H9 (cell line): ENCODE measurements around the gene SLC24A4. TPM values are rescaled to one million over a fixed set of nuclear protein-coding genes. Genes with fewer than 3 reads are reported as not detected.

Experiments used
- DNase-seq: peaks from one replicate; pipeline ENCODE4 v3.0.0-alpha.2; 2017
- H2AFZ ChIP-seq: one replicate; pipeline ENCODE4 v1.6.1; 2013; ENCODE audit warnings: mild to moderate bottlenecking, low read length, control low read depth, moderate library complexity
- H2AK5ac ChIP-seq: 2 replicates; pipeline ENCODE4 v1.6.1; 2013; ENCODE audit warnings: low read length, control low read depth, mixed read lengths; ENCODE audit not compliant: insufficient read length
- H2BK120ac ChIP-seq: one replicate; pipeline ENCODE4 v1.6.1; 2013; ENCODE audit warnings: low read depth, mild to moderate bottlenecking, low read length, control low read depth, inconsistent platforms; ENCODE audit not compliant: poor library complexity, severe bottlenecking
- H2BK12ac ChIP-seq: 2 replicates; pipeline ENCODE4 v1.6.1; 2013; ENCODE audit warnings: low read length, control low read depth, mixed read lengths, low read depth; ENCODE audit not compliant: insufficient read length
- H2BK15ac ChIP-seq: 2 replicates; pipeline ENCODE4 v1.6.1; 2013; ENCODE audit warnings: low read depth, low read length, control low read depth
- H2BK20ac ChIP-seq: one replicate; pipeline ENCODE4 v1.6.1; 2013; ENCODE audit warnings: low read depth, mild to moderate bottlenecking, low read length, control low read depth, inconsistent platforms; ENCODE audit not compliant: poor library complexity, severe bottlenecking
- H2BK5ac ChIP-seq: 2 replicates; pipeline ENCODE4 v1.6.1; 2013; ENCODE audit warnings: low read length, control low read depth, mixed read lengths; ENCODE audit not compliant: insufficient read length
- H3K14ac ChIP-seq: 2 replicates; pipeline ENCODE4 v1.6.1; 2013; ENCODE audit warnings: low read length, control low read depth; ENCODE audit not compliant: insufficient read depth
- H3K18ac ChIP-seq: 2 replicates; pipeline ENCODE4 v1.6.1; 2013; ENCODE audit warnings: low read depth, mild to moderate bottlenecking, mixed read lengths, low read length, control low read depth; ENCODE audit not compliant: insufficient read length
- H3K23ac ChIP-seq: 2 replicates; pipeline ENCODE4 v1.6.1; 2013; ENCODE audit warnings: low read length, control low read depth, mixed read lengths, low read depth; ENCODE audit not compliant: insufficient read length
- H3K23me2 ChIP-seq: 2 replicates; pipeline ENCODE4 v1.6.1; 2013; ENCODE audit warnings: low read depth, mild to moderate bottlenecking, mixed read lengths, low read length, control low read depth; ENCODE audit not compliant: insufficient read length, poor library complexity, severe bottlenecking
- H3K27ac ChIP-seq: 2 replicates; pipeline ENCODE4 v1.5.1; 2013; ENCODE audit warnings: low read length, control low read depth, mixed read lengths, low read depth; ENCODE audit not compliant: insufficient read length
- H3K27me3 ChIP-seq: 2 replicates; pipeline ENCODE4 v1.6.1; 2013; ENCODE audit warnings: low read length, control low read depth, inconsistent platforms; ENCODE audit not compliant: insufficient read depth
- H3K4ac ChIP-seq: 2 replicates; pipeline ENCODE4 v1.6.1; 2013; ENCODE audit warnings: low read depth, mild to moderate bottlenecking, control low read depth, inconsistent platforms, low read length, moderate library complexity
- H3K4me1 ChIP-seq: 2 replicates; pipeline ENCODE4 v1.6.1; 2013; ENCODE audit warnings: low read length, control low read depth, inconsistent platforms; ENCODE audit not compliant: insufficient read depth
- H3K4me2 ChIP-seq: 2 replicates; pipeline ENCODE4 v1.6.1; 2013; ENCODE audit warnings: low read length, control low read depth, mixed read lengths; ENCODE audit not compliant: insufficient read length, insufficient read depth
- H3K56ac ChIP-seq: 2 replicates; pipeline ENCODE4 v1.6.1; 2013; ENCODE audit warnings: low read depth, mild to moderate bottlenecking, mixed read lengths, low read length, control low read depth; ENCODE audit not compliant: insufficient read length
- H3K79me1 ChIP-seq: 2 replicates; pipeline ENCODE4 v1.6.1; 2013; ENCODE audit warnings: low read depth, mild to moderate bottlenecking, moderate library complexity, low read length, control low read depth, inconsistent platforms; ENCODE audit not compliant: insufficient read depth, poor library complexity, severe bottlenecking
- H3K79me2 ChIP-seq: 2 replicates; pipeline ENCODE4 v1.6.1; 2013; ENCODE audit warnings: low read length, control low read depth, inconsistent platforms; ENCODE audit not compliant: insufficient read depth
- H3K9ac ChIP-seq: 2 replicates; pipeline ENCODE4 v1.6.1; 2013; ENCODE audit warnings: low read length, control low read depth, mixed read lengths; ENCODE audit not compliant: insufficient read length; ENCODE audit errors: extremely low read depth
- H3K9me3 ChIP-seq: one replicate; pipeline ENCODE4 v1.6.1; 2013; ENCODE audit warnings: low read depth, low read length, inconsistent platforms; ENCODE audit not compliant: control insufficient read depth
- H3T11ph ChIP-seq: one replicate; pipeline ENCODE4 v1.6.1; 2013; ENCODE audit warnings: mild to moderate bottlenecking, low read length, control low read depth, inconsistent platforms
- H4K20me1 ChIP-seq: one replicate; pipeline ENCODE4 v1.6.1; 2013; ENCODE audit not compliant: control insufficient read depth, insufficient read length, insufficient read depth
- H4K5ac ChIP-seq: 2 replicates; pipeline ENCODE4 v1.6.1; 2013; ENCODE audit warnings: low read depth, mild to moderate bottlenecking, mixed read lengths, low read length, control low read depth; ENCODE audit not compliant: insufficient read length
- H4K8ac ChIP-seq: replicated peaks from 2 replicates; pipeline ENCODE4 v1.6.1; 2013; ENCODE audit warnings: low read length, control low read depth, mixed read lengths, low read depth; ENCODE audit not compliant: insufficient read length
- H4K91ac ChIP-seq: 2 replicates; pipeline ENCODE4 v1.6.1; 2013; ENCODE audit warnings: low read depth, mild to moderate bottlenecking, moderate library complexity, mixed read lengths, low read length, control low read depth; ENCODE audit not compliant: insufficient read length
- H3K27ac Mint-ChIP-seq, 3 experiments: 2 replicates in 2 of 3; 3 replicates in 1 of 3; pipeline ENCODE4 v1.8.0; 2020 to 2021; ENCODE audit warnings: mixed read lengths in 3 of 3, mild to moderate bottlenecking in 1 of 3, moderate library complexity in 1 of 3
- H3K27me3 Mint-ChIP-seq: 2 replicates; pipeline ENCODE4 v1.8.0; 2021; ENCODE audit warnings: low read depth, mild to moderate bottlenecking, moderate library complexity, mixed read lengths
- H3K36me3 Mint-ChIP-seq, 3 experiments: 2 replicates in 2 of 3; 3 replicates in 1 of 3; pipeline ENCODE4 v1.8.0; 2020 to 2021; ENCODE audit warnings: low read depth in 3 of 3, mixed read lengths in 3 of 3; ENCODE audit not compliant: insufficient read depth in 1 of 3
- H3K4me1 Mint-ChIP-seq, 2 experiments: 2 replicates each; pipeline ENCODE4 v1.8.0; 2020; ENCODE audit warnings: mixed read lengths in 2 of 2
- H3K4me3 Mint-ChIP-seq, 2 experiments: 2 replicates in 1 of 2; 3 replicates in 1 of 2; pipeline ENCODE4 v1.8.0; 2020 to 2021; ENCODE audit warnings: mild to moderate bottlenecking in 2 of 2, mixed read lengths in 2 of 2, moderate library complexity in 1 of 2
- H3K9me3 Mint-ChIP-seq, 2 experiments: 2 replicates in 1 of 2; 3 replicates in 1 of 2; pipeline ENCODE4 v1.8.0; 2020; ENCODE audit warnings: mild to moderate bottlenecking in 2 of 2, mixed read lengths in 2 of 2, moderate library complexity in 1 of 2
- WGBS: extraction: QIAGEN DNeasy Blood & Tissue Kit; methylation state at CpG from one replicate; pipeline ENCODE4 v1.1.7; 2013; ENCODE audit warnings: missing lambda C conversion rate, low lambda C conversion rate, mixed read lengths; ENCODE audit not compliant: insufficient read length; ENCODE audit errors: extremely low coverage; 5-methylcytosine and 5-hydroxymethylcytosine counted together
- total RNA-seq: library from RNA; stranded (reverse); gene quantifications from 2 replicates; pipeline ENCODE4 v1.2.1, GENCODE V29; 2021
- TF ChIP-seq, protein P1 (sequence below): fragments of 200-600 bp; sonication (generic); conservative IDR thresholded peaks from 3 replicates; pipeline ENCODE4 v1.8.0; 2021; ENCODE audit warnings: antibody characterized with exemption, mild to moderate bottlenecking

Gene SLC24A4
- total RNA-seq, 1 experiment from 2014 or later: 0.24 TPM

DNA sequence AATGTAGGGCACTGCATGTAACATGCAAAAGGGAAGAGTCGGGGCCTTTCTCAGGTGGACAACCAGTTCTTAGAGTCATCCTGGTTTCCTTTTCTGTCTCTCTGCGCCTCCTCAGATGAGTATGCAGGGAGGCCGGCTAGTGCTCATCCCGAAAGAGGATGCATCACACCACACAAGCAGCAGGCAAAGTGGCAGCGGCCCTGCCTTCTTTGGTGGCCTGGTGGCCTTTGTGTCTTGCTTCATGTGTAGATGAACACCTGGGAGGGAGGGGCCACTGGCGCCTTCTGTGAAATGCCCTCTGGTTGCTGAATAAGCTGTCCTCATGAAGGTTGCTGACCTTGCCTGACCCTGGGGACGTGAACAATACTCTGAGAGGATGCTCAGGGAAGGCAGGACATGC lies 18.0 kb downstream of the SLC24A4 start:
- H2AFZ ChIP-seq: no peak overlapping the region
- H3K4me1 ChIP-seq: no peaks in the 10 kb centered on the region
- no peak overlapping the region for H3K18ac ChIP-seq
- no peaks in the 10 kb centered on the region; a peak in 1 of 5 replicates for H3K9me3 Mint-ChIP-seq
- no peak overlapping the region for H3K4me3 Mint-ChIP-seq
- H2AK5ac ChIP-seq: no peak overlapping the region
- no peak overlapping the region for H2BK5ac ChIP-seq
- H4K5ac ChIP-seq: no peak overlapping the region
- no peaks in the 10 kb centered on the region for H3K9me3 ChIP-seq
- no peak overlapping the region for H2BK20ac ChIP-seq
- no peak overlapping the region for H3K56ac ChIP-seq
- no peak overlapping the region for H3K27ac Mint-ChIP-seq
- H2BK12ac ChIP-seq: no peak overlapping the region
- H3K27me3 Mint-ChIP-seq: peaks cover 10% of the 10 kb centered on the region
- H3K27me3 ChIP-seq: no peaks in the 10 kb centered on the region
- no peaks in the 10 kb centered on the region for H3K79me2 ChIP-seq
- H4K20me1 ChIP-seq: no peaks in the 10 kb centered on the region
- no peak overlapping the region for H3K4me2 ChIP-seq
- no peak overlapping the region for H3K9ac ChIP-seq
- H3K14ac ChIP-seq: no peak overlapping the region
- peaks cover 2 to 15% of the 10 kb centered on the region in 2 experiments for H3K4me1 Mint-ChIP-seq
- no peak overlapping the region for H3K4ac ChIP-seq
- WGBS: no CpG with 5 or more reads among the region's 7 CpGs
- H3K23me2 ChIP-seq: no peaks in the 10 kb centered on the region
- H3K36me3 Mint-ChIP-seq: no peaks in the 10 kb centered on the region
- H4K91ac ChIP-seq: no peak overlapping the region
- H3K23ac ChIP-seq: no peak overlapping the region
- no peak overlapping the region for H3T11ph ChIP-seq
- no peaks in the 10 kb centered on the region for H3K79me1 ChIP-seq
- TF ChIP-seq, protein P1, sequence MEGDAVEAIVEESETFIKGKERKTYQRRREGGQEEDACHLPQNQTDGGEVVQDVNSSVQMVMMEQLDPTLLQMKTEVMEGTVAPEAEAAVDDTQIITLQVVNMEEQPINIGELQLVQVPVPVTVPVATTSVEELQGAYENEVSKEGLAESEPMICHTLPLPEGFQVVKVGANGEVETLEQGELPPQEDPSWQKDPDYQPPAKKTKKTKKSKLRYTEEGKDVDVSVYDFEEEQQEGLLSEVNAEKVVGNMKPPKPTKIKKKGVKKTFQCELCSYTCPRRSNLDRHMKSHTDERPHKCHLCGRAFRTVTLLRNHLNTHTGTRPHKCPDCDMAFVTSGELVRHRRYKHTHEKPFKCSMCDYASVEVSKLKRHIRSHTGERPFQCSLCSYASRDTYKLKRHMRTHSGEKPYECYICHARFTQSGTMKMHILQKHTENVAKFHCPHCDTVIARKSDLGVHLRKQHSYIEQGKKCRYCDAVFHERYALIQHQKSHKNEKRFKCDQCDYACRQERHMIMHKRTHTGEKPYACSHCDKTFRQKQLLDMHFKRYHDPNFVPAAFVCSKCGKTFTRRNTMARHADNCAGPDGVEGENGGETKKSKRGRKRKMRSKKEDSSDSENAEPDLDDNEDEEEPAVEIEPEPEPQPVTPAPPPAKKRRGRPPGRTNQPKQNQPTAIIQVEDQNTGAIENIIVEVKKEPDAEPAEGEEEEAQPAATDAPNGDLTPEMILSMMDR: no peak
- no peak overlapping the region for H2BK15ac ChIP-seq
- no peak overlapping the region for H2BK120ac ChIP-seq
- no peak for DNase-seq
- H4K8ac ChIP-seq: no peak overlapping the region
- H3K27ac ChIP-seq: no peak overlapping the region
